Heart left ventricle (tissue), 13 donors: ENCODE results near the gene TNFRSF8.

Experiments
- POLR2A ChIP-seq, 2 donors: fragments of 450-650 bp; IDR thresholded peaks; one replicate each; pipeline ENCODE4 v1.6.1; 2017; ENCODE audit warnings: antibody characterized with exemption in 2 of 2, mild to moderate bottlenecking in 2 of 2, moderate library complexity in 2 of 2
- TF ChIP-seq, protein P1 (sequence below), 12 donors: fragments of 200-600 bp; sonication (generic) in 4 of 12; IDR thresholded peaks; one replicate each; pipeline versions ENCODE4 v1.5.0 to v1.8.0; 2018 to 2022; ENCODE audit warnings: antibody characterized with exemption in 12 of 12, mild to moderate bottlenecking in 5 of 12
- donor health status: ischemic (EF 13 %, LVEDD 7.1; RV severe dilation, severe dysfunction).
- donor health status: DM: no; HTN: yes; CAD: no.
- donor health status: DM: no; HTN: no; CAD: no.
- donor health status: ischemic (EF 25% LVEDD 6.9; RV normal size, moderate dysfunction).
- donor health status: ischemic (EF 25% LVEDD 5.7; RV mildly dilated, moderate dysfunction).
- donor health status: ischemic (EF 35%, LVEDD 5.7; RV mildly dilated, moderate dysfunction).
- donor health status: nonischemic (EF 11% LVEDD 7.7; RV severe dilation, severe dysfunction).
- donor health status: DM: yes; HTN: yes; CAD: no.
- donor health status: PGD.
- donor health status: ischemic (EF 29% LVEDD 5.4; RV normal size, mild dysfunction).
- donor health status: nonischemic (EF 23%, LVEDD 6.1; RV moderate dilation, normal function).

DNA sequence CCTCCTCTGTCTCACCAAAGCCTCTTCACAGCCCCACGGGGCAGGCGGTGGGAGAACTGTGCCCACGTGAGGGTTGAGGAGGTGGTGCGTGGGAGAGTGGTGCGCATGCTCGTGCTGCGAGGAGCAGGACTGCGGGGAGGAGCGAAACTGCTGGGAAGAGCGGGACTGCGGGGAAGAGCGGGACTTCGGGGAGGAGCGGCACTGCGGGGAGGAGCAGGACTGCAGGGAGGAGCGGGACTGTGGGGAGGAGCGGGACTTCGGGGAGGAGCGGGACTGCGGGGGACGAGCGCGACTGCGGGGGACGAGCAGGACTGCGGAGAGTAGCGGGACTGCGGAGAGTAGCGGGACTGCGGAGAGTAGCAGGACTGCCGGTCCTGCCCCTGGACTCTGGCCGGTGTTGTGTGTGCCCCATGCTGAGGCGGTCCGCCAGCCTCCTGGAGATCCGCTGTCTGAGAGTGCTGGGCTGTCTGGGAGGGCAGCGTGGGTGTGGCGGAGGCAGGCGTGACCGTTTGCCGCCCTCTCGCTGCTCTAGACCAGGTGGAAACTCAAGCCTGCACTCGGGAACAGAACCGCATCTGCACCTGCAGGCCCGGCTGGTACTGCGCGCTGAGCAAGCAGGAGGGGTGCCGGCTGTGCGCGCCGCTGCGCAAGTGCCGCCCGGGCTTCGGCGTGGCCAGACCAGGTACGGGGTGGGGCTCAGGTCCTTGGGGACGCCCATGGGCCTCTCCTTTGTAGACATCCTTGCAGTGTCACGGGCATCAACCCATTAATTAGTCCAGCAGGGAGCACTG is 128.3 kb downstream of the TNFRSF8 start:
- TF ChIP-seq, protein P1, sequence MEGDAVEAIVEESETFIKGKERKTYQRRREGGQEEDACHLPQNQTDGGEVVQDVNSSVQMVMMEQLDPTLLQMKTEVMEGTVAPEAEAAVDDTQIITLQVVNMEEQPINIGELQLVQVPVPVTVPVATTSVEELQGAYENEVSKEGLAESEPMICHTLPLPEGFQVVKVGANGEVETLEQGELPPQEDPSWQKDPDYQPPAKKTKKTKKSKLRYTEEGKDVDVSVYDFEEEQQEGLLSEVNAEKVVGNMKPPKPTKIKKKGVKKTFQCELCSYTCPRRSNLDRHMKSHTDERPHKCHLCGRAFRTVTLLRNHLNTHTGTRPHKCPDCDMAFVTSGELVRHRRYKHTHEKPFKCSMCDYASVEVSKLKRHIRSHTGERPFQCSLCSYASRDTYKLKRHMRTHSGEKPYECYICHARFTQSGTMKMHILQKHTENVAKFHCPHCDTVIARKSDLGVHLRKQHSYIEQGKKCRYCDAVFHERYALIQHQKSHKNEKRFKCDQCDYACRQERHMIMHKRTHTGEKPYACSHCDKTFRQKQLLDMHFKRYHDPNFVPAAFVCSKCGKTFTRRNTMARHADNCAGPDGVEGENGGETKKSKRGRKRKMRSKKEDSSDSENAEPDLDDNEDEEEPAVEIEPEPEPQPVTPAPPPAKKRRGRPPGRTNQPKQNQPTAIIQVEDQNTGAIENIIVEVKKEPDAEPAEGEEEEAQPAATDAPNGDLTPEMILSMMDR (IDR thresholded peaks at IDR 0.05): no peak
- TF ChIP-seq POLR2A (IDR thresholded peaks at IDR 0.05): no peak
